Measurements from ENCODE around the gene BRD9.

The BRD9 gene

GRCh38 chr5:910769-911160, 18.2 kb upstream of the BRD9 start:
- Histone ChIP-seq H3K4me3 (replicated peaks; ENCODE audit: insufficient read depth, low read length) (no peak overlapping the region), H3K27ac (replicated peaks) (no peak overlapping the region), H3K27me3 (ENCODE audit: insufficient read depth, poor library complexity, severe bottlenecking) (no peaks in the 10 kb centered on the region)
- DNase-seq (ENCODE audit: low read depth in 1 of 2, low spot score in 1 of 2) = no peak
- TF ChIP-seq CTCF (IDR thresholded peaks at IDR 0.05; ENCODE audit: insufficient read depth, low read length) (no peak), SPI1 (IDR thresholded peaks at IDR 0.05; ENCODE audit: borderline replicate concordance, low read depth) (no peak), REST (IDR thresholded peaks at IDR 0.05; ENCODE audit: insufficient replicate concordance, low read depth) (no peak), POLR2AphosphoS5 (IDR thresholded peaks at IDR 0.05; ENCODE audit: low read depth) (no peak), GABPA (IDR thresholded peaks at IDR 0.05; ENCODE audit: low read depth) (no peak)

GRCh38 chr5:909994-910768, 17.6 kb upstream of the BRD9 start:
- Histone ChIP-seq H3K4me3 (replicated peaks; ENCODE audit: insufficient read depth, low read length) (no peak overlapping the region), H3K27ac (replicated peaks) (no peak overlapping the region), H3K27me3 (ENCODE audit: insufficient read depth, poor library complexity, severe bottlenecking) (no peaks in the 10 kb centered on the region)
- TF ChIP-seq SPI1 (IDR thresholded peaks at IDR 0.05; ENCODE audit: borderline replicate concordance, low read depth) = no peak
- no peak for TF ChIP-seq CTCF (IDR thresholded peaks at IDR 0.05; ENCODE audit: insufficient read depth, low read length)
- TF ChIP-seq GABPA (IDR thresholded peaks at IDR 0.05; ENCODE audit: low read depth) = no peak
- no peak for TF ChIP-seq REST (IDR thresholded peaks at IDR 0.05; ENCODE audit: insufficient replicate concordance, low read depth)
- no peak for TF ChIP-seq POLR2AphosphoS5 (IDR thresholded peaks at IDR 0.05; ENCODE audit: low read depth)
- no peak for DNase-seq (ENCODE audit: low read depth in 1 of 2, low spot score in 1 of 2)

- H3K27ac ChIP-seq (replicated peaks) = no peak overlapping the region
- no peaks in the 10 kb centered on the region for H3K27me3 ChIP-seq (ENCODE audit: insufficient read depth, poor library complexity, severe bottlenecking)
- no peak for TF ChIP-seq CTCF (IDR thresholded peaks at IDR 0.05; ENCODE audit: insufficient read depth, low read length)
- no peak for DNase-seq (ENCODE audit: low read depth in 1 of 2, low spot score in 1 of 2)
- no peak overlapping the region for H3K4me3 ChIP-seq (replicated peaks; ENCODE audit: insufficient read depth, low read length)
Observed at GRCh38 chr5:909086-909485, 16.5 kb upstream of the BRD9 start.

GRCh38 chr5:908172-908571, 15.6 kb upstream of the BRD9 start:
- TF ChIP-seq SPI1 (IDR thresholded peaks at IDR 0.05; ENCODE audit: borderline replicate concordance, low read depth) (no peak), GABPA (IDR thresholded peaks at IDR 0.05; ENCODE audit: low read depth) (no peak), REST (IDR thresholded peaks at IDR 0.05; ENCODE audit: insufficient replicate concordance, low read depth) (no peak), CTCF (IDR thresholded peaks at IDR 0.05; ENCODE audit: insufficient read depth, low read length) (no peak), POLR2AphosphoS5 (IDR thresholded peaks at IDR 0.05; ENCODE audit: low read depth) (no peak)
- Histone ChIP-seq H3K4me3 (replicated peaks; ENCODE audit: insufficient read depth, low read length) (no peak overlapping the region), H3K27me3 (ENCODE audit: insufficient read depth, poor library complexity, severe bottlenecking) (no peaks in the 10 kb centered on the region), H3K27ac (replicated peaks) (no peak overlapping the region)
- no peak for DNase-seq (ENCODE audit: low read depth in 1 of 2, low spot score in 1 of 2)

All from HL-60 (cell line).